GM04504 (cell line): ENCODE measurements around the gene SLC5A10.

Experiments
- DNase-seq: peaks from one replicate; pipeline ENCODE4 v3.0.0-alpha.2; 2012; ENCODE audit warnings: low read depth

SLC5A10 gene

DNA sequence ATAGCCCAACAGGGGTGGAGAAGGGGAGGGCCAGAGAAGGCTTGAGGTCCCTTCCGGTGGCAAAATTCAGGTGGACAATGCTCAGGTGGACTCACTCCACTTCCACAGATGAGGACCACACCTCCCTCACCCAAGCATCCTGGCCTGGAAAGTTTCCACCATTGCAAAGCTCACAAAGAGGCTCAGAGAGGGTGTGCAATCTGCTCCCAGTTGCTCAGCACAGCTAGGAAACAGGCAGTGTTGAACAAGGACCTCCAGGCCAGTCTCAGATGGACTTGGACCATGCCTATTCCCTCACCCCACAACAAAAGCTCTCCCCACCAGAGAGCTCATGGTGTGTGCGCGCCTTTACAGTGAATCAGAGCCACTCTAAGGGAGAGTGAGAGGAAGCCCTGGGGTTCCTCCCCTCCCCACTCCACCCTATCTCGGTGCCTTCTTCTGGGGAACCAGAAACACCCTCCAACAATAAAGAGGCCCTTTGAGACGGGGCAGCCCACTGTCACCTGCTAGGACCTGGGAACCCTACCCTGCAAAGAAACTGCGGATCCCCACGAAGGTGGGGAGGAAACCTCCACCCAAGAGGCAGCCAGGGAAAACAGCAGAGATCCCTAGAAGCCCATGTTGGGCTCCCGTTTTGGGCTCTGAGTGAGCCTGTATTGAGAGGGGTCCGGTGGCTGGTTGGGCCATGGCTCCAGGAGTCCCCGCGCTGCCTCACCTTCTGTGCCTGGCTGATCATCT is 51.0 kb downstream of the SLC5A10 start:
- no peak for DNase-seq

DNA sequence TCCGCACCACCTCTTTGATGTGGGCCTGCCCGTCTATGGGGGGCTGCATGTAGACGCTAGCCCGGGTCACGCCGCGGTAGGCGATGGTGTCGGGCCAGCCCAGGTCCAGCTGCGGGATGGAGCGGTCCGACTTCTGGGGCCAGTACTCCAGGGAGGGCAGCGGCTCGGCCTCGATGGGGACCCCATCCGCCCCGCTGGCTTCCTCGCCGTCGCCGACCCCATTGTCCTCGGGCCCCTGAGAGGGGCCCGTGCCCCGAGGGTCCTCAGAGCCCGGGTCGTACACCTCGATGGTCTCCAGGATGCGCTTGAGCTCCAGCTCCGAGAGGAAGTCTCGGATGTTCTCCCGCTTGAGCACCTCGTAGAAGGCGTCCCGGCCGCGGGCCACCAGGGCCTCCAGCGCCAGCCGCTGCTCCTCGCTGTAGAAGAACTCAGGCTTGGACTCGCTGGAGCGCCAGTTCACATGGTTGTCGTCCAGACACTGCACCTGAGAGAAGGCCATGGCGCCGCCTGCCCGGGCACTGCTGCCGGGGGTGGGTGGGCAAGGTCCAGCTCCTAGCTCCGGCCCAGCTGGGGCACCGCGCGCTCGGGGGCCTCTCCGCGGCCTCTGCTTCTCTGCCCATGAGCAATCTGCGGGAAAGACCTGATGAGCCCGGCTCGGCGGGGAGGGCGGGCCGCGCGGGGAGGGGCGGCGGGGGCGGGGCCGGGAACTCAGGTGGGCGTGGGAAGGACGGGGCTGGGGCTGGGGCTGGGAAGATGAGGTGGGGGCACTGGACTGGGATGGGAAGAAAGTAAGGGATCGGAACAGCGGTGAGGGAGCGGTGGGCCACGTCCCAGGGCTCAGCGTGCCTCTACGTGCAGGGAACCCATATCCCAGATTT is 51.8 kb downstream of the SLC5A10 start:
- no peak for DNase-seq

DNA sequence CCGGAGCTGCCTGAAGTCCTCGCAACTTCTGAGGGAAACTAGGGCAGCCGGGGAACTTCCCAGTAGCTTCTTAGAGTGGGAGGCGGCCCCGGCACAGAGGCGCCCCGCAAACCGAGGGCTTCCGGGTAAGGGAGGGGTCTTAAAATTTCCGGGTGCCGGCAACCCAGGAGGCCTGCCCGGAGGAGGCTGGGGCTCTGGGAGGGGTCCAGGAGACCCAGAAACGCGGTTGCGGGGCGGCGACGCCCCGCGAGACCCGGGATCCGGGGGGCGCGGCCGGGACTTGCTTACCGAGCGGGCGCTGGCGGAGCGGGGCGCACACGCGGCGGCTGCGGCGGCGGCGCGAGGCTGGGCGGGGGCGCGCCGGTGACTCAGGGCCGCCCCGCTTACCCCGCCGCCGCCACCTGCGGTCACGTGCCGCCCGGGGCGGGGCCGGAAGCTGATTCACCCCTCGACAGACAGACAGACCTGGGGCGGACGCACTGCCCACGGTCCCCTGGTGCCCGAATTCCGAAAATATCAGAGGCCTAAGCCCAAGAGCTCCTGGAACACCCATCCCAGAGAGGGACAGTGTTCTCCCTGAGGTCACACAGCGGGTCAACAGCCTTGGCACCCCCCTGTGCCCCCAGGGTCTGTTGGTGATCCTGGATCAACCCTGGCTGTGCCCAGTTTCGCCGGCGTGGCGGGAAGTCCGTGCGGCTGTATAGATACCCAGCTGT is 52.6 kb downstream of the SLC5A10 start, which contains the start of gene FAM83G:
Gene FAM83G (minus strand): TSS at position 344 of the 716 bp plus-strand sequence. CDS start 723 bp downstream, outside the sequence.
- peak; percentile 43 for DNase-seq

DNA sequence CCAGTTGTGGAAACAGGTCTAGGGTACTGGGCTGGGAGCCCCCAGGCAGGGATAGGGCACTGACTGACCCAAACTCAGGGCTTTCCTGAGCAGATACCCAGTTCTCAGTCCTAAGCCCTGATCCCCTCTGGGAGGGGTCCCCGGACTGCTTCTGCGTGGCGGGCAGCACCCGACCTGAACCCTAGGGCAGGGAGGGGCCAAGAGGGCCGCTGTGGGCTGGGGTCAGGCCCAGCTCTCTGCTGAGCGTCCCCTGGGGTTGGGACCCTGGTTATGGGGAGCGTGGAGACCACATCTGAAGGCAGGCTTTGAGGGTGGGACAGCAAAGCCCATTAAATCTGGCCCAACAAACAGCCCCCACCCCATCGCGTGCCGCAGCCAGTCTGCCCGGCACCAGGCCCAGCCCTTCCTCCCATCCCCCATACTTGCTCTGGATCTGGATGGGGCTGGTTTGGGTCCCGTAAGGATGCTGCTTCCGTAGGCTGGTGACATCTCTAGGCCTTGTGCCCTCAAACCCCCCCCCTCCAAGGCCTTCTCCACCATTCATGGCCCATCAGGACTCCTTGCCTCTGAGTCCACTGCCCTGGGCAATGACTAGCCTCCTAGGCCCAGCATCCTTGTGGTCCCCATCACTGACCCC is 53.3 kb downstream of the SLC5A10 start:
- no peak for DNase-seq

DNA sequence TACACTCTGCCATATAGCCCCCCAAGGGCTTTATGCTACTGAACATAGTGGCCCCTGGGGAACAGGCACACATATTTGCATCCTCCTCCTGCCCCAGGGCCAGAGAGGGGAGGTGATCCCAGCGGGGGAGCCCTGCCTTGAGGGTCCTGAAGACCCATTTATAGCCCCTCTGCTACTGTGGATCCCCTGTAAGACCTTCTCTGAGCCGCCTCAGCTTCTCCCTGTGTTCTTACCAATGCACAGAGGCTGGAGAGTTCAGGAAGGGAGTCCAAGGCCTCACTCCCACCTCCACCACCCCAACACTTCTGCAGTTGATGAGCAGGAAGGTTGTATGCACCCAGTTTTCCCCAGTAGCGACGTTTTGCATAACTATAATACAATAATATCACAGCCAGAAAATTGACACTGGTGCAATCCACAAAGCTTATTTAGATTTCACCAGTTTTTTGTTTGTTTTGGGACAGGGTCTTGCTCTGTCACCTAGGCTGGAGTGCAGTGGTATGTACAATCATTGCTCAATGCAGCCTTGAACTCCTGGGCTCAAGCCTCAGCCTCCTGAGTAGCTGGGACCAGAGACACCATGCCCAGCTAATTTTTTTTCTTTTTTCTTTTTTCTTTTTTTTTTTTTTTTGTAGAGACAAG is 53.9 kb downstream of the SLC5A10 start:
- DNase-seq = no peak

DNA sequence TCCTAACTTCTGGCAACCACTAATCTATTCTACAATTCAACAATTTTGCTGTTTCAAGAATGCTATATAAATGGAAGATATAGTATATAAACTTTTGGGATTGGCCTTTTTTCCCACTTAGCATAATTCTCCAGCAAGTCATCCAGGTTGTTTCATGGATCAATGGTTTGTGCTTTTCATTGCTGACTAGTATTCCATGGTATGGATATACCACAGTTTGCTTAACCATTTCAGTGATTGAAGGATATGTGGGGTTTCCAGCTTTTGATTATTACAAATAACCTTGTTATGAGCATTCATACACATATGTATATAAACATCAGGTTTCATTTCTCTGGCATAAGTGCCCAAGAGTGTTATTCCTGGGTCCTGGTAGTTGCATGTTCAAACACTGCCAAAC is 54.7 kb downstream of the SLC5A10 start:
- no peak for DNase-seq

DNA sequence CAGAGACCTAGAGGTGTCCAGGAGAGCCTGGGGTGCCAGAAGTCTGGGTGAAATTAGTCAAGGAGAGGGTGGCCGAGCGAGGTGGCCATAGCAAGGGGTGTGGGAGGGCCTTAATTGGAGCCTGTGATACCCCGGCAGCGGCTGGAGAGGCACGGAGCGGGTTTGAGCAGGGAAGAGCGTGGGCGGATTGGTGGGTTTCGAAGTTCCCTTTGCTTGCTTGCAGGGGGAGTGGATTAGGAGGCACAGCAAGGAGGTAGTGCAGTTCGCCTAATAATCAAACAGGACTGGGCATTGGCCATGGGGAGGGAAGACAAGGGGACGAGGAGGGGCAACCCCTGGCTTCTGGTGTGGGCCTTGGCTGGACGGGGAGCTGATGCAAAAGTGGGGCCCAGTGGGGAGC is 58.0 kb downstream of the SLC5A10 start:
- DNase-seq = no peak

DNA sequence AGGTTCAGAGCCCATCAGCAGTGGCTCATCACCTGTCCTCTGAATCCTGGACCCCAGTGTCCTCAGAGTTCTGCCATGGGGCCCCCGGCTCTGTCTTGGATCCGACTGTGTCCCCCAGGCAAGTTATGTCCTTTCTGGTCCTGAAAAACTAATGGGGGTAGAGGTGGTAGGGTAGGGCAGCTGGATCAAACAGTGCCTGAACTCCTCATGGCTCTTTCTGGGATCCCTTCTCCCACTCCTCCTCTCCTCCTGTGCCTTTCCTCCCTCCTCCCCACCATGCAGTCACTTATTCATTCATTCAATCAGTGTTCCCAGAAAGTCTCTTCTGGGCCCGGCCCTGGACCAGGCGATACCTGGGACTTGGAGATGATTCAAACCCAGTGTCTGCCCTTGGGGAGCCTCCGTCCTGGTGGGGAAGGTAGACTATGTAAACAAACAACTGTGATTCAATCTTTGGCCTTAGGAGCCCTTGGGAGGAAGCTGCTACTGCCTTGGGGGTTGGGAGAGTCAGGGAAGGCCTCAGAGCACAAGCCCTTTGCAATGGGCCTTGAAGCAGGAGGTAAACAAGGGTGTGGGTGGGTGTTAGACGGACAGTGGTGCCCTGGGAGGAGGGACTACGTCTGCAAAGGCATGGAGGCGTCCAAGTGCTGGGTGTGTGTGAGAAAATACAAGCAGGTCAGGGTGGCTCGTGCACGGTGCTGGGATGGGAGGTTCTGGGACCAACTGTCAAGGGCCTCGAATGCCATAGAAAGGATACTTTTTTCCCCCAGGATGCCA is 59.0 kb downstream of the SLC5A10 start:
- no peak for DNase-seq

DNA sequence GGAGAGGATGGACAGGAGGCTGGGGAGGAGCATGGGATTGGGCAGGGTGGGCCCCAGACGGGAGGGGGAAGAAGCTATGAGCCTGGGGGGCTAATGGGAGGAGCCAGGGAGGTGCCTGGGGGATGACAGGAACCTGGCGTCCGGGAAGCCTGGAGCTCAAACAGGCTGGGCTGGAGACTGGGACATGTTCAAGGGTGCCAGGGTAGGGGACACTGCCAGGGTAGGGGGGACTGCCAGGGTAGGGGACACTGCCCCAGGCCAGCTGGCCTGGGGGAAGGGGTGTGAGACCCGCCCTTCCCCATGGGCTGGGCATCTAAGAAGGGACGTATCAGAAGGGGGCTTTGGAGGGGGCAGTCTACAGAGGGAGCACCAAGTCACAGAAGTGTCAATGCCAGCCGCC is 59.6 kb downstream of the SLC5A10 start:
- no peak for DNase-seq

DNA sequence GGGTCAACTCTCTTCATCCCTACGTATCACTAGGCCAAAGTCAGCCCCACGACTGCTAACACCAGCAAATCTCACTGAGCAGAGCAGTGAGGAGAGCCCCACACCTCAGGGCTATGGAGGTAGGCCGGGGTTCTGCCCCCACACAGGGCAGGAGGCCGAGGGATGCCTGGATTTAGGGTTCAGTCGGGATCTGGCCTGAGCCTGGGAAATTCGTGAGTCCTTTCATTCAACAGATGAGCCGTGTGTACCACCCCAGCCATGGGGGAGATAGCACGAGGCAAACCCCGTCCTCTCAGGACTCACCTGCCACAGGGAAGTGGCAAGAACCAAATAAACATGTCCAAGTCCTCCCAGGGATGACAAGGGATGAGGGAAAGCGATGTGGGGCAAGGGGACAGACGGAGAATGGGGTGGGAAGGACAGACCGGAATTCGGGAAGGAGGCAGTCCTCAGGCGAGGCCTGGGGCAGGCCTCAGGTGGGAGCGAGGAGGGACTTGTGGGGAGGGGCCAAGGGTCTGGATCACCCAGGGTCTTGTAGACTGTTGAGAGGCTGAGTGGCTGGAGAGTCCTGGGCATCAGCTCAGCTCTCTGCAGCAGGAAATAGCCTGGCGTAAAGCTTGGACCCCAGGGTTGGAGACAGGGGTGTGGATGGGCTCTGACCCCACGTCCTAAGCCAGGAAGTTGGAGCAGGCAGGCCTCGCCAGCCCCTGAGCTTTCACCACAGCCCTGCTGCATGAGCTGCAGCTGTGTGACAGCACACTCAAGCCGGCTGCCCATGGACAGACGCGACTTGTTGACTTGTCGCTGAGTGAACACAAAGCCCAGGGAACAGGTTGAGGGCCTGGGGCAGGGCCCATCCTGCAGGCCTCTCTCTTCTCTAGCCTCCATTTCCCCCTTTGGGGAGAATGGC is 60.5 kb downstream of the SLC5A10 start:
- no peak for DNase-seq

DNA sequence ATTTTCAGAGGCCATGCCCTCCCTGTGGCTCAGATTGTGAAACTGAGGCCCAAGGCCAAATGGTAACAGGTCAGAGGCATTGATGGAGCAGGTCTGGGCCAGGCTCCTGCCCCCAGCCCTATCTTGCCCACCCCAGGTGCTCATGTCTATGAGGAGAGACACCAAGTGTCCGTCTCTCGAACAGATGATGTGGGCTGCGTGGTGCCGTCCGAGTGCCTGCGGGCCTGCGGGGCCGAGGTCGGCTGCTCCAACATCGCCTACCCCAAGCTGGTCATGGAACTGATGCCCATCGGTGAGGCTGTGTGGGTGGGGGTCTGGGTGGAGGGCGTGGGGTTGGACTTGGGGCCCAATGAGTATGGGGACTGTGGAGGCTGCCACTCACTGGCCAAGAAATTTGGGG is 61.3 kb downstream of the SLC5A10 start:
- DNase-seq = no peak

DNA sequence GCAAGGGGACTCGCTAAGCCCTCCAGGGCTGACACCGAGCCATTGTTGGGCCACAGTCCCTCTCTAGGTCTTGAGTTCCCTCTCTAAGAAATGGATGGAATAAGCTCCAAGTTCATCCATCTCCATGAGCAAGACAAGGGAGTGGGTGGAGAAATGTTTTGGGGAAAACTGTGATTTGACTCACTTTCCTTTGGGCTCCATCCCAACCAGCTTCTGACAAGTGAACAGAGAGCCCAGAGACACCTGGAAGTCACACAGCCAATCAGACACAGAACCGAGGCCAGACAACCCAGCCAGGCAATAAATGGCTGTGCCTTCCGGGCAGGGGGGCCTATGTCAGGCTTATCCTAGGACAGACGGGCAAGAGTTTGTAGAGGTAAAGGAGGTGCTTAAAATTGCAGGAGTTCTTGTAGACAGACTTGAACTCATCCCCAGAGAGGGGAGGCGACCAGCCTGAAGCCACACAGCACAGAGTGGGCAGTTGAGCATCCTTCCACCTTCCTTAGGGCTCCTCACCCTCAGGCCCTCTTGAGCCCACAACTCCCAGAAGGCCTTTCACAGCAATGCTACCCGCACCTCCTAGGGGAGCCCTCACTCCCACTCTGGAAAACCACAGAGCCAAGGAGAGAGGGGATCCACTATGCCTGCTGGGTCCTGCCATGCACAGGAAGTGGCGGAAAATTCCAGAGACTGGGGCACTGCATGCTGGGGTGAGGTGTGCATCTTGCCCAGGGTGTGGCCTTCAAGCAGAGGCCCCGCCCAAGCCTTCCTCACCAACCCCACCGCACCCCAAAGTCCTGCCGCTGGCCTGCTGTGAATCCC is 62.1 kb downstream of the SLC5A10 start:
- no peak for DNase-seq

DNA sequence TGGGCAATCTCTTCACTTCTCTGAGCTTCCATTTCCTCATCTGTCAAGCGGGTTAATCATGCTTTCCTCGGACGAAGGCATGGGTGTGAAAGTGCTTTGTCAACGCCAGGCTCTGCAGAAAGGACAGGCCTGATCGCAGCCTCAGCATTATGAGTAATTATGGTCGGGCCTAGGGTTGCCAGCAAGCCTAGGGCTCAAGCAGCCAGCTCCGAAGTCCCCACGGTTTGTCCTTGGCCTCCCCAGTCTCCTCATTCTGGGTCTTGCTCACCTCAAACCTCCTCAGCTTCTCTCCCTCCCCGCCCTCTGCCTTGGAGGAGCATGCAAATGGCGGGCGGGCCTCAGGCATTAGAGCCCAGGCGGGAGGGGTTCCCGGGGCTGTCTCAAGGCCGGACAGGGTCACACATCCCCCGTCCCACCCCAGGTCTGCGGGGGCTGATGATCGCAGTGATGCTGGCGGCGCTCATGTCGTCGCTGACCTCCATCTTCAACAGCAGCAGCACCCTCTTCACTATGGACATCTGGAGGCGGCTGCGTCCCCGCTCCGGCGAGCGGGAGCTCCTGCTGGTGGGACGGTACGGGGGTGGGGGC is 62.8 kb downstream of the SLC5A10 start:
- no peak for DNase-seq

DNA sequence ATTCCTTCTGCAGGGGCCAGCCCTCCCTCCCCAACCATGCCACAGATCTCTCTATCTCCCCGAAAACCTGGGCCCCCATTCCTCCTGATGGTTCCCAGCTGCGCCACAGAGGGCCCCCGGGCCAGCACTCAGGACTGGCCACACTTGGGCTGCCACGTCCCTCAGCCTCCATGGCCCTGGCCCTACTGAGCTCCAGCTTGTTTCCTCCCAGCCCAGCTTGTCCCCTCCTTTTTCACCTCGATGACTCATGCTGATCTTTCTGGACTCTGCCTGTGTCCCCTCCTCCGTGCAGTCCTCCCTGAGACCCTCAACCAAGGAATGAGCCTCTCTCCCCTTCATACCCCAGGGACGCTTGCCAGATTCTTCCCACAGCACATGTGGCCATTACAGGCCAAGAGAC is 63.5 kb downstream of the SLC5A10 start:
- DNase-seq = no peak

DNA sequence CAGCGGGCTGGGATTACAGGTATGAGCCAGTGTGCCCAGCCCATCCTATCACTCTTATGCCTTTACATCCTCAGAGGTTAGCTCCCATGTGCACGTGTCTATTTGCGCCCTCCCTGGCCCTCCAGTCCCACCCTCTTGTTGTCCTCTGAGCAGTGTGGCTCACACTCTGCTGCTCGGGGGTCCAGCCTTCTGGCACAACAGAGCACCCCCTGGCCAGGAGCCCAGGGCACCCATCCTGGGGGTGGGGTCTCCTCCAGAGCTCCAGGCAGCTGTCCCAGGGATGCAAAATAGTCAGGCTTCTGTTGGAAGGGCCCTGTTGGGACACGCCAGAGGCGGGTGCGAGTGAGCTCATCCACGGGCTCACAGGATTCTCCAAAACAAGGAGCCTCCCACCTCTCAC is 64.3 kb downstream of the SLC5A10 start:
- DNase-seq = no peak

DNA sequence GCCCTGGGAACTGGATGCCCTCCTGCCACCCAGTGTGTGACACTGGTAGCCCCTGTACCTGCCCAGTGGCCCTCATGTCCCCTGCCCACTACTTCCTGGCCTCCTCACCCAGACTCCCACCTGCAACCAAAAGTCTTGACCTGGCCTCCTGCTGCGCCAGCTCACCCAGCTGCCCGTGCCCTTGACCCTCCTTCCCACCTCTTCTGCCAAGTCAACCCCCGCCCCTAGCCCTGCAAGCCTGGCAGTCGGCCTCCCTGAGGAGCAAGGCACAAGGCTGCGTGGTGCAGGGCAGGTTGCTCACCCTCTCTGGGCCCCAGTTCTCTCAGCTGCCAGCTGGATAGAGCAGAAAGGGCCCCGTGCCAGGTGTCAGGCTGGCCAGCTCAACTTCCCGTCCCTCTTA is 64.9 kb downstream of the SLC5A10 start:
- DNase-seq = no peak

DNA sequence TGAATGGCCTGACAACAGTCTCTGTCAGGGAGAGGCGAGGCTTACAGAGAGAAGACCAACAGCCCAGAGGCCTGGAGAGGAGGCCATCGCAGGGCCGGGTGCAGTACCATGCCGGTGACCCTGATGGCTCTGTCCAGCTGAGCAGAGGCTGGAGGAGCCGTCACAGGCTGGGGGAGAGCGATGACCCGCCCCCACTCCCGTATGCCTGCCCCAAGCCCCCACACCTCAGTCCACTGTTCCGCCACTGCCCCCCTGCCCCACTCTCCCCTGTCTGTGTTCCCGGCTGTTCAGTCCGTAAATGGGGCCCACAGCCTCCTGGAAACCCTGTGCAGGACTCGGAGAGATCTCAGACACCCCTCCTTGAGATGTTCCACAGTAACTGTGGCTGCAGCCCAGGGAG is 65.4 kb downstream of the SLC5A10 start:
- no peak for DNase-seq

DNA sequence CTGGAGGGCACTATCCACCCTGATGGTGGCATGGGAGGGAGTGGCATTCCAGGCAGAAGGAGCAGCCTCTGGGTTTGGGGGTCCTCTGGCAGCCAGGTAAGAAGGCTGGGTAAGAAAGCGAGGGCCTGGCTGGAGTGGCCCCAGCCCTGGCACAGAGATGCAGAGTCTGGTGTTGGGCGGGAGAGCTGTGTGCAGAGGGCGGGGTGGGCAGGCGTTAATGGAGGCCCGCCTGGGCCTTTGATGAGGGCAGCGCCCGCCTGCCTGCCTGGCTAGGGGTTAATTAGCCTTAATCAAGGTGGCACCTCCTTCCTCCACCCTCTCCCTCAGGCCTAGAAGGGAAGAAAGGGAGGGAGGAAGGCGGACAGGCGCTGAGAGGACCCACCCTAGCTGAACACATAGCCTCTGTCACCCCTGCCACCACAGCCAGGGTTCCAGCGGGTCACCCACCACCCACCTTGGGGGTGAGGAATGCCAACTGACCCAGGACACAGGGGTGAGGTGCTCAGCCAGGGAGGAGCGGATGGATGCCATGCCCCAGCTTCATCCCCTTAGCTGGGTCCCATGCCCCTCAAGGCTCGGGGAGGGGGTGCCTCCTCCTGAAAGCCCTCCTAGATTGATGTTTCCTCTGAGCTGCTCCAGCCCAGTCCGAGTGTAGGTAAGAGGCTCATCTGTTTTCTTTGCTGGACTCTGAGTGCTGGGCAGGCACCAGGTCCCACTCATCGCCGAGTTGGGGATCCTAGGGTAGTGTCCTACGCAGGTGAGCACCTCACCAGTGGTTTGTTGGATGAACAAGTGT is 66.0 kb downstream of the SLC5A10 start:
- no peak for DNase-seq
